Caco-2 (cell line): ENCODE data around the gene RRP1B. TPM values are rescaled to one million over a fixed set of nuclear protein-coding genes. Genes with fewer than 3 reads are reported as not detected.

Source experiments
- BruUV-seq: library from RNA; stranded (reverse); fragments of 400-500 nt; replicated peaks from 2 replicates; lab custom pipeline; 2021; lab: Mats Ljungman, UMichigan
- CTCF ChIA-PET: fragments of 300-600 bp; sonication (Branson Sonifier 250); formaldehyde crosslinking; loops from one replicate; lab custom pipeline; 2022; ENCODE audit warnings: antibody characterized with exemption; lab: Charles Lee
- POLR2A ChIA-PET: fragments of 300-600 bp; sonication (Branson Sonifier 250); formaldehyde crosslinking; loops from one replicate; lab custom pipeline; 2022; ENCODE audit warnings: antibody characterized with exemption; lab: Charles Lee
- DNase-seq, 2 experiments: peaks; one replicate each; pipeline versions ENCODE4 v3.0.0 to v3.0.0-alpha.2; 2020 to 2022
- H3K27me3 ChIP-seq: replicated peaks from 2 replicates; pipeline ENCODE4 v1.6.0; 2011; ENCODE audit warnings: low read length; ENCODE audit not compliant: control insufficient read depth, insufficient read depth
- H3K36me3 ChIP-seq: 2 replicates; pipeline ENCODE4 v1.5.1; 2011; ENCODE audit warnings: low read length; ENCODE audit not compliant: control insufficient read depth, insufficient read depth
- H3K4me1 ChIP-seq: fragments of 250-450 bp; sonication (Bioruptor Pico); 2 replicates; pipeline ENCODE4 v1.5.1; 2020; ENCODE audit warnings: mild to moderate bottlenecking
- H3K4me3 ChIP-seq: 2 replicates; pipeline ENCODE4 v1.5.1; 2011; ENCODE audit warnings: low read depth, mild to moderate bottlenecking, control low read depth, low read length
- H3K9me3 ChIP-seq: fragments of 250-450 bp; sonication (Bioruptor Pico); 2 replicates; pipeline ENCODE4 v1.5.1; 2020; ENCODE audit warnings: mild to moderate bottlenecking, moderate library complexity
- H3K27ac Mint-ChIP-seq: one replicate; pipeline ENCODE4 v1.8.0; 2022; ENCODE audit warnings: mixed read lengths; ENCODE audit not compliant: unreplicated experiment
- H3K27me3 Mint-ChIP-seq: one replicate; pipeline ENCODE4 v1.8.0; 2022; ENCODE audit warnings: mixed read lengths; ENCODE audit not compliant: insufficient read depth, unreplicated experiment
- H3K36me3 Mint-ChIP-seq: one replicate; pipeline ENCODE4 v1.8.0; 2022; ENCODE audit warnings: mild to moderate bottlenecking, mixed read lengths; ENCODE audit not compliant: insufficient read depth, unreplicated experiment
- H3K4me1 Mint-ChIP-seq: one replicate; pipeline ENCODE4 v1.8.0; 2022; ENCODE audit warnings: low read depth, mixed read lengths; ENCODE audit not compliant: unreplicated experiment
- H3K4me3 Mint-ChIP-seq: one replicate; pipeline ENCODE4 v1.8.0; 2022; ENCODE audit warnings: mild to moderate bottlenecking, moderate library complexity, mixed read lengths; ENCODE audit not compliant: unreplicated experiment
- H3K9me3 Mint-ChIP-seq: one replicate; pipeline ENCODE4 v1.8.0; 2022; ENCODE audit warnings: mixed read lengths; ENCODE audit not compliant: unreplicated experiment
- CTCF ChIP-seq, 2 experiments: fragments of 200-600 bp in 1 of 2; IDR thresholded peaks; 1 replicate in 1 of 2; 2 replicates in 1 of 2; pipeline versions ENCODE4 v1.5.1 to v1.8.0; 2011 to 2022; ENCODE audit warnings: antibody characterized with exemption in 1 of 2, control low read depth in 1 of 2, inconsistent platforms in 1 of 2, low read depth in 1 of 2, low read length in 1 of 2, mild to moderate bottlenecking in 1 of 2, moderate library complexity in 1 of 2; ENCODE audit not compliant: insufficient read depth in 1 of 2, severe bottlenecking in 1 of 2, unreplicated experiment in 1 of 2
- intact Hi-C: fragments of 100-400 bp; cut with micrococcal nuclease; formaldehyde crosslinking; loops from one replicate; pipeline ENCODE4 v1.10.0; 2022; ENCODE audit not compliant: unreplicated experiment
- total RNA-seq: library from RNA; stranded (reverse); gene quantifications from 2 replicates; pipeline ENCODE4 v1.2.3, GENCODE V29; 2022

Gene RRP1B
- total RNA-seq, 1 experiment from 2014 or later, result 49.5 TPM

DNA sequence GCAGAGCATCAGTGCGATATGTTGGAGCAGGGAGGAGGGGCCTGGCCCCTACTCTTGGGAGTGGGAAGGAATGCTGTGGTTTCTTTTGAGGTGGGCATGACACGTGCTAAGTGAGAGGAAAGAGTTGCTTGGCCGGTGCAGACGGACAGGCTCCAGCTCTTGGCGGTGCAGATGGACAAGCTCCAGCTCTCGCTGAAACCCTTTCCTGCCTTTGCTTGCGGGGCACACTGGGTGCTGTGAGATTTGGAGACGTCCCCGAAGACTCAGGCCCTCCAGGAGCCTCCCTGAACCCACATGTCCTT is 75.5 kb downstream of the RRP1B start:
- BruUV-seq, result no TSS peak
- POLR2A ChIA-PET, result no interaction called here
- Histone ChIP-seq H3K9me3 (no peaks in the 10 kb centered on the region), H3K36me3 (peaks cover 2% of the 10 kb centered on the region; the same call in 1 of the 2 replicates), H3K4me1 (peaks cover 22% of the 10 kb centered on the region), H3K27me3 (no peaks in the 10 kb centered on the region), H3K4me3 (no peak overlapping the region)
- TF ChIP-seq CTCF (IDR thresholded peaks at IDR 0.05; ENCODE audit: insufficient read depth in 1 of 2, low read depth in 1 of 2, low read length in 1 of 2, severe bottlenecking in 1 of 2, unreplicated experiment in 1 of 2), result no peak
- H3K27me3 Mint-ChIP-seq, result no peaks in the 10 kb centered on the region
- DNase-seq, result no peak
- intact Hi-C loops, result no loop called here
- H3K4me3 Mint-ChIP-seq, result no peak overlapping the region
- CTCF ChIA-PET, result no interaction called here
- H3K9me3 Mint-ChIP-seq, result no peaks in the 10 kb centered on the region
- no peak overlapping the region for H3K27ac Mint-ChIP-seq
- peaks cover 7% of the 10 kb centered on the region for H3K4me1 Mint-ChIP-seq
- H3K36me3 Mint-ChIP-seq, result peaks cover 60% of the 10 kb centered on the region

- Histone ChIP-seq H3K9me3 (no peaks in the 10 kb centered on the region), H3K27me3 (no peaks in the 10 kb centered on the region), H3K36me3 (peaks cover 2% of the 10 kb centered on the region; the same call in 1 of the 2 replicates), H3K4me3 (no peak overlapping the region), H3K4me1 (peaks cover 18% of the 10 kb centered on the region)
- DNase-seq, result no peak
- peaks cover 7% of the 10 kb centered on the region for H3K4me1 Mint-ChIP-seq
- TF ChIP-seq CTCF (IDR thresholded peaks at IDR 0.05; ENCODE audit: insufficient read depth in 1 of 2, low read depth in 1 of 2, low read length in 1 of 2, severe bottlenecking in 1 of 2, unreplicated experiment in 1 of 2), result no peak
- CTCF ChIA-PET, result interaction anchor here (0.6 kb wide), 1 partner anchor 46 kb away, joined by 3 read pairs; no protein-coding TSS in a partner anchor
- H3K4me3 Mint-ChIP-seq, result no peak overlapping the region
- no TSS peak for BruUV-seq
- H3K27me3 Mint-ChIP-seq, result no peaks in the 10 kb centered on the region
- H3K27ac Mint-ChIP-seq, result peak overlapping the region; percentile 61
- POLR2A ChIA-PET, result interaction anchor here (0.6 kb wide), 1 partner anchor 89 kb away, joined by 6 read pairs; no protein-coding TSS in a partner anchor
- no peaks in the 10 kb centered on the region for H3K9me3 Mint-ChIP-seq
- H3K36me3 Mint-ChIP-seq, result peaks cover 62% of the 10 kb centered on the region
- intact Hi-C loops, result no loop called here
Measured at GRCh38 chr21:43735236-43736091, 76.1 kb downstream of the RRP1B start.

GRCh38 chr21:43736224-43736883 is 77.0 kb downstream of the RRP1B start:
- Histone ChIP-seq H3K36me3 (peaks cover 2% of the 10 kb centered on the region; the same call in 1 of the 2 replicates), H3K27me3 (no peaks in the 10 kb centered on the region), H3K9me3 (no peaks in the 10 kb centered on the region), H3K4me1 (peaks cover 14% of the 10 kb centered on the region), H3K4me3 (no peak overlapping the region)
- Mint-ChIP-seq H3K4me3 (no peak overlapping the region), H3K36me3 (peaks cover 62% of the 10 kb centered on the region), H3K27ac (peak overlapping the region; percentile 61), H3K9me3 (no peaks in the 10 kb centered on the region), H3K27me3 (no peaks in the 10 kb centered on the region), H3K4me1 (peaks cover 3% of the 10 kb centered on the region)
- intact Hi-C loops, result no loop called here
- ChIA-PET CTCF (interaction anchor here (0.6 to 0.7 kb wide), 2 partner anchors 47 to 51 kb away, joined by 3 to 6 read pairs; no protein-coding TSS in a partner anchor), POLR2A (interaction anchor here (0.6 kb wide), 1 partner anchor 90 kb away, joined by 6 read pairs; no protein-coding TSS in a partner anchor)
- TF ChIP-seq CTCF (IDR thresholded peaks at IDR 0.05; ENCODE audit: insufficient read depth in 1 of 2, low read depth in 1 of 2, low read length in 1 of 2, severe bottlenecking in 1 of 2, unreplicated experiment in 1 of 2), result no peak
- no peak for DNase-seq
- BruUV-seq, result no TSS peak
